Panc1 (cell line): ENCODE measurements around the gene BHLHE40. TPM values are rescaled to one million over a fixed set of nuclear protein-coding genes. Genes with fewer than 3 reads are reported as not detected.

Experiments used
- ATAC-seq: fragments of 200-7000 bp; cut with Tn5 transposase; 2 replicates; pipeline ENCODE4 v1.9.1; 2020; ENCODE audit warnings: mild to moderate bottlenecking, moderate library complexity
- BruUV-seq: library from RNA; stranded (reverse); fragments of 400-500 nt; replicated peaks from 2 replicates; lab custom pipeline; 2021; lab: Mats Ljungman, UMichigan
- CTCF ChIA-PET: fragments of 300-600 bp; sonication (Branson Sonifier 250); formaldehyde crosslinking; loops from one replicate; lab custom pipeline; 2022; ENCODE audit warnings: antibody characterized with exemption; lab: Charles Lee
- POLR2A ChIA-PET: fragments of 300-600 bp; sonication (Branson Sonifier 250); formaldehyde crosslinking; loops from one replicate; lab custom pipeline; 2022; ENCODE audit warnings: antibody characterized with exemption; lab: Charles Lee
- DNase-seq: peaks from one replicate; pipeline ENCODE4 v3.0.0-alpha.2; 2010; ENCODE audit warnings: low read depth, low spot score
- H3K27ac ChIP-seq: 2 replicates; pipeline ENCODE4 v1.5.1; 2011; ENCODE audit warnings: mild to moderate bottlenecking, low read length, inconsistent platforms
- H3K27me3 ChIP-seq: fragments of 200-500 bp; sonication (Bioruptor generic); 2 replicates; pipeline ENCODE4 v1.6.0; 2014; ENCODE audit warnings: low read length, inconsistent platforms; ENCODE audit not compliant: control insufficient read depth, insufficient read depth
- H3K36me3 ChIP-seq: fragments of 200-500 bp; sonication (Bioruptor generic); 2 replicates; pipeline ENCODE4 v1.5.1; 2014; ENCODE audit warnings: inconsistent platforms, mild to moderate bottlenecking, low read length, moderate library complexity; ENCODE audit not compliant: control insufficient read depth, insufficient read depth
- H3K4me1 ChIP-seq: 2 replicates; pipeline ENCODE4 v1.5.1; 2011; ENCODE audit warnings: inconsistent platforms, mild to moderate bottlenecking, low read length, moderate library complexity; ENCODE audit not compliant: control insufficient read depth, insufficient read depth
- H3K4me3 ChIP-seq, 2 experiments: 2 replicates each; pipeline ENCODE4 v1.5.1; 2011 to 2012; ENCODE audit warnings: low read depth in 2 of 2, low read length in 2 of 2, mild to moderate bottlenecking in 2 of 2, inconsistent platforms in 1 of 2, moderate library complexity in 1 of 2
- H3K9me3 ChIP-seq: fragments of 200-500 bp; sonication (Bioruptor generic); 2 replicates; pipeline ENCODE4 v1.5.1; 2014; ENCODE audit warnings: low read depth, mild to moderate bottlenecking, inconsistent platforms, low read length, moderate library complexity; ENCODE audit not compliant: control insufficient read depth, insufficient read depth
- CTCF ChIP-seq: fragments of 450-650 bp; IDR thresholded peaks from 2 replicates; pipeline ENCODE4 v1.5.1; 2017; ENCODE audit warnings: mild to moderate bottlenecking
- POLR2AphosphoS5 ChIP-seq: IDR thresholded peaks from 2 replicates; pipeline ENCODE4 v1.6.1; 2012; ENCODE audit warnings: mild to moderate bottlenecking, low read depth, low read length, moderate library complexity
- REST ChIP-seq, 2 experiments: IDR thresholded peaks; 2 replicates each; pipeline ENCODE4 v1.6.1; 2011 to 2012; ENCODE audit warnings: low read depth in 2 of 2, control low read depth in 1 of 2, low read length in 1 of 2, mild to moderate bottlenecking in 1 of 2, moderate library complexity in 1 of 2; ENCODE audit not compliant: insufficient read depth in 1 of 2
- SIN3A ChIP-seq: IDR thresholded peaks from 2 replicates; pipeline ENCODE4 v1.6.1; 2012; ENCODE audit warnings: low read depth, mild to moderate bottlenecking, low read length, moderate library complexity, borderline replicate concordance; ENCODE audit not compliant: insufficient read depth
- TCF7L2 ChIP-seq: IDR thresholded peaks from 2 replicates; pipeline ENCODE4 v1.6.1; 2011; ENCODE audit warnings: mild to moderate bottlenecking, low read depth, low read length, inconsistent platforms
- in situ Hi-C: cut with HindIII; loops from 2 replicates; pipeline ENCODE4 v1.10.0; 2016; ENCODE audit warnings: low sequenced_read_pairs, low pct_unique_long_range_greater_than_20kb
- intact Hi-C: fragments of 100-400 bp; cut with micrococcal nuclease; formaldehyde crosslinking; loops from one replicate; pipeline ENCODE4 v1.10.0; 2022; ENCODE audit not compliant: unreplicated experiment
- total RNA-seq: library from RNA; stranded (reverse); gene quantifications from one replicate; pipeline ENCODE4 v1.2.1, GENCODE V29; 2021; ENCODE audit not compliant: unreplicated experiment

BHLHE40 gene
- total RNA-seq, 1 experiment from 2014 or later: 78.4 TPM

DNA sequence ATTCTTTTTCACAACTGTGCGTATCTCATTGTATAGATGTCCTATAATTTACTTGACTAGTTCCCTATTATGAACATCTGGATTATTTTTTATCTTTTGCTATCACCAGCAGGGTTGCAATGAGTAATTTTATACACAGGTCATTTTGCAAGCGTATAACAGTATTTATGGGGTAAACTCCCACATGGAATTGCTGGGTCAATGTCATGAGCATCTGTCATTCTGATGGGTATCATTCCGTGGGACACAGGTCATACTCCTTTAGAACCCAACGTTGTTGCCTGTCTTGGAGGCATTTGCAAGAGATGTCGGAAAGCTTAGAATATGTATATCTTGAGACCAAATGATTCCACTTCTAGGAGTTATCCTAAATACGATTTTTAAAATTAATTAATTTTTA is 12.9 kb downstream of the BHLHE40 start:
- intact Hi-C loops: no loop called here
- DNase-seq (no peak), ATAC-seq (no peak)
- Histone ChIP-seq H3K4me1 (peaks cover 50% of the 10 kb centered on the region), H3K36me3 (no peaks in the 10 kb centered on the region), H3K9me3 (no peaks in the 10 kb centered on the region), H3K27ac (no peak overlapping the region), H3K4me3 (no peak overlapping the region), H3K27me3 (no peaks in the 10 kb centered on the region)
- POLR2A ChIA-PET: no interaction called here
- CTCF ChIA-PET: no interaction called here
- in situ Hi-C loops: no loop called here
- TF ChIP-seq TCF7L2 (no peak), REST (IDR thresholded peaks at IDR 0.05; ENCODE audit: insufficient read depth in 1 of 2, low read depth in 2 of 2, low read length in 1 of 2) (no peak), SIN3A (no peak)
- no TSS peak for BruUV-seq

DNA sequence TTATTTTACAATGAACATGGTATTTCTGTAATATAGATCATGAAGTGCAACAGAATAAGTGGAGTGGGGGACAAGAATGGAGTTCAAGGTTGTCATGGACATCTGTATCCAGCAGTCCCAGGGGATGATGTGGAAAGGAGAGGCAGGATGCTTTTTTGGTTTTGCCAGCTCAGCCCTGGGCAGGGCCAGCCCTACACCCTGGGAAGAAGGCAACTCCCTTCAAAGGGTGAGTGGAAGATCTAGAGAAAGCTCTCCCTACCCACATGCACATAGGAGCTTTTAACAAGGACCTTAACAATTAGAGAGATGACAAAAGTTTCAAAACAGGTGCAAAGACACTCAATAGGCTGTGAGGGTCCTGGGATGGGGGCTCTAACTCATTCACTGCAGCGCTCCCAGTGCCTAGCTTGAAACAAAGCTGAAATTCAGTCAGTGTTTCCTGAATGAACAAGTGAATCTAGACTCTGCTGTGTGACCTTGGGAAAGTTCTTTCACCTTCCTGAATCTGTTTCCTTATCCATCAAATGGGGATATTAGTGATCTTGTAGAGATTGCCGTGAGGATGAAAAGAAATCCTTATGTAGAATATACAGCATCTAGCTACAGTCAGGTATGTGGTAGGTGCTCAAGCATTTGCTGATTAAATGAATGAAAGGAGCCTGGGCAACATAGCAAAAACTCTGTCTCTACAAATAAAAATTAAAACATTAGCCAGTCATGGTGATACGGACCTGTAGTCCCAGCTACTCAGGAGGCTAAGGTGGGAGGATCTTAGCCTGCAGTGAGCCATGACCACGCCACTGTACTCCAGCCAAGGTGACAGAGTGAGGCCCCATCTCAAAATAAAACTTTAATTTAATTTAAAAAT is 14.3 kb downstream of the BHLHE40 start:
- no peak for ATAC-seq
- no peak for DNase-seq
- no peaks in the 10 kb centered on the region for H3K27me3 ChIP-seq
- in situ Hi-C loops: no loop called here
- no peak overlapping the region for H3K4me3 ChIP-seq
- CTCF ChIA-PET: no interaction called here
- intact Hi-C loops: no loop called here
- POLR2A ChIA-PET: interaction anchor here (0.6 to 1.1 kb wide), 2 partner anchors 15 to 34 kb away, joined by 3 to 4 read pairs; no protein-coding TSS in a partner anchor
- no peaks in the 10 kb centered on the region for H3K9me3 ChIP-seq
- peak overlapping the region; percentile 52 for H3K27ac ChIP-seq
- no TSS peak for BruUV-seq
- peaks cover 42% of the 10 kb centered on the region for H3K4me1 ChIP-seq
- H3K36me3 ChIP-seq: no peaks in the 10 kb centered on the region
- no peak for TF ChIP-seq SIN3A
- TF ChIP-seq CTCF: no peak
- no peak for TF ChIP-seq REST (IDR thresholded peaks at IDR 0.05; ENCODE audit: insufficient read depth in 1 of 2, low read depth in 2 of 2, low read length in 1 of 2)
- no peak for TF ChIP-seq POLR2AphosphoS5
- no peak for TF ChIP-seq TCF7L2
